ENCODE measurements around the gene UAP1L1.
"Not testable (repeated sequence)": the region's sequence is repeated elsewhere in the genome, so short reads cannot be mapped to it uniquely, and the experiment has no call there.

The UAP1L1 gene

GRCh38 chr9:137077010-137077747, at the start of gene UAP1L1:
TSS of gene UAP1L1 (plus strand) at chr9:137077517. CDS start at chr9:137077533, 16 bp downstream.
- peak; percentile 34 for DNase-seq

- peak; percentile 60 for DNase-seq
Observed at GRCh38 chr9:137028263-137029057, 48.9 kb upstream of the UAP1L1 start.

GRCh38 chr9:137029058-137029936, 48.0 kb upstream of the UAP1L1 start:
- peak; percentile 61 for DNase-seq

- no peak for DNase-seq
Observed at GRCh38 chr9:137030006-137030405, 47.3 kb upstream of the UAP1L1 start.

- peak; percentile 37 for DNase-seq
Observed at GRCh38 chr9:137030538-137031527, 46.5 kb upstream of the UAP1L1 start.

GRCh38 chr9:137031904-137032640, 45.2 kb upstream of the UAP1L1 start, which contains the start of gene FUT7:
TSS of gene FUT7 (minus strand) at chr9:137032088. CDS start at chr9:137031991, 97 bp downstream.
- DNase-seq, result peak; percentile 27

GRCh38 chr9:137032858-137033257, 44.5 kb upstream of the UAP1L1 start:
- DNase-seq, result no peak

GRCh38 chr9:137033481-137033880, 43.8 kb upstream of the UAP1L1 start:
- DNase-seq, result not testable (repeated sequence)

- DNase-seq, result no peak
Observed at GRCh38 chr9:137034039-137034708, 43.1 kb upstream of the UAP1L1 start.

GRCh38 chr9:137034709-137035506, 42.4 kb upstream of the UAP1L1 start:
- DNase-seq, result peak; percentile 78

GRCh38 chr9:137035507-137035834, 41.8 kb upstream of the UAP1L1 start:
- no peak for DNase-seq

- no peak for DNase-seq
Observed at GRCh38 chr9:137035937-137036336, 41.4 kb upstream of the UAP1L1 start.

- no peak for DNase-seq
Observed at GRCh38 chr9:137037035-137037434, 40.3 kb upstream of the UAP1L1 start.

GRCh38 chr9:137037483-137037882, 39.8 kb upstream of the UAP1L1 start:
- DNase-seq, result no peak

GRCh38 chr9:137038916-137039315, 38.4 kb upstream of the UAP1L1 start:
- DNase-seq, result no peak

GRCh38 chr9:137039611-137040366, 37.5 kb upstream of the UAP1L1 start:
- no peak for DNase-seq

GRCh38 chr9:137040568-137040967, 36.7 kb upstream of the UAP1L1 start:
- no peak for DNase-seq

- DNase-seq, result no peak
Observed at GRCh38 chr9:137041124-137041523, 36.2 kb upstream of the UAP1L1 start.
